Measurements from ENCODE around the gene CCM2.

CCM2 gene

GRCh38 chr7:44974549-44974948, 25.5 kb upstream of the CCM2 start:
- TF ChIP-seq CTCF (IDR thresholded peaks at IDR 0.05; ENCODE audit: low read length, missing control alignments) = no peak
- DNase-seq (ENCODE audit: low read depth) = no peak
- no peak overlapping the region for H3K4me3 ChIP-seq (replicated peaks; ENCODE audit: low read depth, low read length)

- H3K4me3 ChIP-seq (replicated peaks; ENCODE audit: low read depth, low read length) = no peak overlapping the region
- no peak for DNase-seq (ENCODE audit: low read depth)
- no peak for TF ChIP-seq CTCF (IDR thresholded peaks at IDR 0.05; ENCODE audit: low read length, missing control alignments)
Observed at GRCh38 chr7:44975331-44976039, 24.5 kb upstream of the CCM2 start.

GRCh38 chr7:44976040-44976745, 23.8 kb upstream of the CCM2 start:
- TF ChIP-seq CTCF (IDR thresholded peaks at IDR 0.05; ENCODE audit: low read length, missing control alignments) = no peak
- DNase-seq (ENCODE audit: low read depth) = no peak
- no peak overlapping the region for H3K4me3 ChIP-seq (replicated peaks; ENCODE audit: low read depth, low read length)

- no peak overlapping the region for H3K4me3 ChIP-seq (replicated peaks; ENCODE audit: low read depth, low read length)
- DNase-seq (ENCODE audit: low read depth) = no peak
- no peak for TF ChIP-seq CTCF (IDR thresholded peaks at IDR 0.05; ENCODE audit: low read length, missing control alignments)
Observed at GRCh38 chr7:44976746-44977196, 23.2 kb upstream of the CCM2 start.

GRCh38 chr7:44977304-44977958, 22.6 kb upstream of the CCM2 start:
- TF ChIP-seq CTCF (IDR thresholded peaks at IDR 0.05; ENCODE audit: low read length, missing control alignments) = no peak
- no peak overlapping the region for H3K4me3 ChIP-seq (replicated peaks; ENCODE audit: low read depth, low read length)
- DNase-seq (ENCODE audit: low read depth) = no peak

GRCh38 chr7:44977959-44978335, 22.1 kb upstream of the CCM2 start:
- no peak overlapping the region for H3K4me3 ChIP-seq (replicated peaks; ENCODE audit: low read depth, low read length)
- DNase-seq (ENCODE audit: low read depth) = no peak
- TF ChIP-seq CTCF (IDR thresholded peaks at IDR 0.05; ENCODE audit: low read length, missing control alignments) = no peak
